Measurements from ENCODE around the gene INPP4B.

GRCh38 chr4:142845293-142846107, 601 bp downstream of the INPP4B start:
- TF ChIP-seq, protein P1, sequence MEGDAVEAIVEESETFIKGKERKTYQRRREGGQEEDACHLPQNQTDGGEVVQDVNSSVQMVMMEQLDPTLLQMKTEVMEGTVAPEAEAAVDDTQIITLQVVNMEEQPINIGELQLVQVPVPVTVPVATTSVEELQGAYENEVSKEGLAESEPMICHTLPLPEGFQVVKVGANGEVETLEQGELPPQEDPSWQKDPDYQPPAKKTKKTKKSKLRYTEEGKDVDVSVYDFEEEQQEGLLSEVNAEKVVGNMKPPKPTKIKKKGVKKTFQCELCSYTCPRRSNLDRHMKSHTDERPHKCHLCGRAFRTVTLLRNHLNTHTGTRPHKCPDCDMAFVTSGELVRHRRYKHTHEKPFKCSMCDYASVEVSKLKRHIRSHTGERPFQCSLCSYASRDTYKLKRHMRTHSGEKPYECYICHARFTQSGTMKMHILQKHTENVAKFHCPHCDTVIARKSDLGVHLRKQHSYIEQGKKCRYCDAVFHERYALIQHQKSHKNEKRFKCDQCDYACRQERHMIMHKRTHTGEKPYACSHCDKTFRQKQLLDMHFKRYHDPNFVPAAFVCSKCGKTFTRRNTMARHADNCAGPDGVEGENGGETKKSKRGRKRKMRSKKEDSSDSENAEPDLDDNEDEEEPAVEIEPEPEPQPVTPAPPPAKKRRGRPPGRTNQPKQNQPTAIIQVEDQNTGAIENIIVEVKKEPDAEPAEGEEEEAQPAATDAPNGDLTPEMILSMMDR (IDR thresholded peaks at IDR 0.05; ENCODE audit: borderline replicate concordance, extremely low read depth, low read length, poor library complexity, severe bottlenecking): no peak
- TF ChIP-seq EZH2 (IDR thresholded peaks at IDR 0.05; ENCODE audit: borderline replicate concordance, low read depth, low read length, severe bottlenecking): peak; percentile 55

All from DND-41 (cell line).